ENCODE results near the gene WDR48. TPM values are rescaled to one million over a fixed set of nuclear protein-coding genes. Genes with fewer than 3 reads are reported as not detected.

The WDR48 gene
- total RNA-seq, 1 donor from 2014 or later: 38.5 TPM

DNA sequence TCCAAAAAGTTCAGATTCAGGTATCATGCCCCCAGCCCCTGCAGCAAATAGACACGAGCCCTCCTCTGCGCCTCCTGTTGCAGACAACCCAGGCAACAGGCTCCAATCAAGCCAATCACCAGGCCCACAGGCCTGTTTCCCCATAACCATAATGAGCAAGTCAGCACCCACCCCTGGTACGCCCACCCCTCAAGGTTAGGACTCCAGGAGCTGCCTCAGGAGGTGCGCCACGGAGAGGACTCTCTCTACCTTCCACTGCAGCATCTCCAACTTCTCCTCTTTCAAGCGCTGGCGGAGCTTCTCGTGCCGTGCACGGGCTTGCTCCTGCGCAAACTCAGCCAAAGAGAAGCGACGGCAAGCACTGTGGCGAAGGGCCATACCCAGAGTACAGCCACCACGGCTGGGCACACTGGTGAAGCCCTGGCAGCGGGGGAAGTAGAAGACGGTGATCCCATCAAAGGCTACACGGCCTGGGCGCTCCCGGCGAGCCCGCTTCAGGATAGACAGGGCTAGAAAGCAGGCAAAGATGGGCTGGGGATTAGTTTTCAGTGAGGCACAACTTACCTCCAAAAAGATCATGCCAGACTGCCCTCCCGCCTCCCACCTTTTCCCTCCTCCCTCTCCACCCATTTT, 93.0 kb downstream of the WDR48 start:
- Histone ChIP-seq H3K9me3 (ENCODE audit: insufficient read depth, low read depth, low read length) (no peaks in the 10 kb centered on the region), H3K79me2 (ENCODE audit: insufficient read depth, low read length) (peaks cover 100% of the 10 kb centered on the region), H3K27ac (ENCODE audit: low read depth, low read length) (no peak overlapping the region), H3K4me2 (ENCODE audit: low read length) (no peak overlapping the region), H2AFZ (ENCODE audit: low read depth, low read length) (no peak overlapping the region), H3K27me3 (ENCODE audit: insufficient read depth, low read length) (no peaks in the 10 kb centered on the region), H3K4me1 (ENCODE audit: insufficient read depth, low read length) (peaks cover 54% of the 10 kb centered on the region), H3K36me3 (ENCODE audit: insufficient read depth, low read length) (peaks cover 60% of the 10 kb centered on the region), H3K9ac (ENCODE audit: low read length) (no peak overlapping the region), H3K4me3 (ENCODE audit: insufficient read depth, low read depth, low read length) (no peak overlapping the region), H4K20me1 (ENCODE audit: insufficient read depth, low read length) (peaks cover 99% of the 10 kb centered on the region)
- H3K4me1 Mint-ChIP-seq (ENCODE audit: low read depth, unreplicated experiment): peaks cover 79% of the 10 kb centered on the region
- TF ChIP-seq EZH2 (IDR thresholded peaks at IDR 0.05; ENCODE audit: insufficient read depth, low read length): no peak
- TF ChIP-seq, protein P1, sequence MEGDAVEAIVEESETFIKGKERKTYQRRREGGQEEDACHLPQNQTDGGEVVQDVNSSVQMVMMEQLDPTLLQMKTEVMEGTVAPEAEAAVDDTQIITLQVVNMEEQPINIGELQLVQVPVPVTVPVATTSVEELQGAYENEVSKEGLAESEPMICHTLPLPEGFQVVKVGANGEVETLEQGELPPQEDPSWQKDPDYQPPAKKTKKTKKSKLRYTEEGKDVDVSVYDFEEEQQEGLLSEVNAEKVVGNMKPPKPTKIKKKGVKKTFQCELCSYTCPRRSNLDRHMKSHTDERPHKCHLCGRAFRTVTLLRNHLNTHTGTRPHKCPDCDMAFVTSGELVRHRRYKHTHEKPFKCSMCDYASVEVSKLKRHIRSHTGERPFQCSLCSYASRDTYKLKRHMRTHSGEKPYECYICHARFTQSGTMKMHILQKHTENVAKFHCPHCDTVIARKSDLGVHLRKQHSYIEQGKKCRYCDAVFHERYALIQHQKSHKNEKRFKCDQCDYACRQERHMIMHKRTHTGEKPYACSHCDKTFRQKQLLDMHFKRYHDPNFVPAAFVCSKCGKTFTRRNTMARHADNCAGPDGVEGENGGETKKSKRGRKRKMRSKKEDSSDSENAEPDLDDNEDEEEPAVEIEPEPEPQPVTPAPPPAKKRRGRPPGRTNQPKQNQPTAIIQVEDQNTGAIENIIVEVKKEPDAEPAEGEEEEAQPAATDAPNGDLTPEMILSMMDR (IDR thresholded peaks at IDR 0.05; ENCODE audit: insufficient read depth, low read depth, low read length): no peak
- peak overlapping the region; percentile 22 for H3K4me3 Mint-ChIP-seq (ENCODE audit: unreplicated experiment)
- no peaks in the 10 kb centered on the region for H3K27me3 Mint-ChIP-seq (ENCODE audit: low read depth, unreplicated experiment)
- H3K9me3 Mint-ChIP-seq (ENCODE audit: unreplicated experiment): no peaks in the 10 kb centered on the region
- H3K36me3 Mint-ChIP-seq (ENCODE audit: low read depth, unreplicated experiment): peaks cover 33% of the 10 kb centered on the region
- H3K27ac Mint-ChIP-seq (ENCODE audit: unreplicated experiment): peak overlapping the region; percentile 93
- DNase-seq (ENCODE audit: low read depth) (no peak), FAIRE-seq (no peak)

DNA sequence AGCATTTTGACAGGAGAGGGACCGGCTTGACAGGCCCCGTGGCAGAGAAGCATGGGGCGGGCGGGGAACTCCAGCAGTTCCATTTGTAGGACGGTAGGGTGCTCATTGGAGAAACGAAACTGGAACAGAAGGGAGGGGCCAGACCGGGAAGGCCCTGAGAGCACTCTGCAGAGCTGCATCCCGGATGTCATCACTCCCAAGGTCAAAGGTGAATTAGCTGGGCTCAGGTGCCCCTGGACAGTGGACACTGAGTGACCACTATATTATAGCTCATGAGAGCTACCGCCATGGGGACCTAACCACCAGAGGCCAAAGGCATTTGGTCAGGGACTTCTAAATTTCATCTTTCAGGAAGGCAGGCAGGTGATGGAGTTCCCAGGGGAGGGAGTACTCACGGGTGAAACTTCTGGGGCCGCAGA, 94.3 kb downstream of the WDR48 start:
- Histone ChIP-seq H2AFZ (ENCODE audit: low read depth, low read length) (no peak overlapping the region), H3K36me3 (ENCODE audit: insufficient read depth, low read length) (peaks cover 47% of the 10 kb centered on the region), H3K9me3 (ENCODE audit: insufficient read depth, low read depth, low read length) (no peaks in the 10 kb centered on the region), H3K4me3 (ENCODE audit: insufficient read depth, low read depth, low read length) (peak overlapping the region; percentile 22), H3K27ac (ENCODE audit: low read depth, low read length) (peak overlapping the region; percentile 100), H4K20me1 (ENCODE audit: insufficient read depth, low read length) (peaks cover 98% of the 10 kb centered on the region), H3K9ac (ENCODE audit: low read length) (peak overlapping the region; percentile 99), H3K79me2 (ENCODE audit: insufficient read depth, low read length) (peaks cover 100% of the 10 kb centered on the region), H3K4me1 (ENCODE audit: insufficient read depth, low read length) (peaks cover 59% of the 10 kb centered on the region), H3K27me3 (ENCODE audit: insufficient read depth, low read length) (no peaks in the 10 kb centered on the region), H3K4me2 (ENCODE audit: low read length) (peak overlapping the region; percentile 98)
- H3K4me1 Mint-ChIP-seq (ENCODE audit: low read depth, unreplicated experiment): peaks cover 77% of the 10 kb centered on the region
- TF ChIP-seq, protein P1 (IDR thresholded peaks at IDR 0.05; ENCODE audit: insufficient read depth, low read depth, low read length): no peak
- DNase-seq (ENCODE audit: low read depth) (no peak), FAIRE-seq (no peak)
- H3K4me3 Mint-ChIP-seq (ENCODE audit: unreplicated experiment): peak overlapping the region; percentile 94
- H3K27ac Mint-ChIP-seq (ENCODE audit: unreplicated experiment): peak overlapping the region; percentile 98
- no peaks in the 10 kb centered on the region for H3K9me3 Mint-ChIP-seq (ENCODE audit: unreplicated experiment)
- H3K36me3 Mint-ChIP-seq (ENCODE audit: low read depth, unreplicated experiment): peaks cover 22% of the 10 kb centered on the region
- H3K27me3 Mint-ChIP-seq (ENCODE audit: low read depth, unreplicated experiment): no peaks in the 10 kb centered on the region

Small RNA genes lying within 50 kb of the gene (microRNA-seq; reads per million reads assigned to microRNA genes)
- gene MIR6822: 1.6 reads per million

Other genes starting within 250 kb of the WDR48 start
- gene SCN10A, start 235.8 kb upstream of the WDR48 start, total RNA-seq: not detected in 2 replicates
- 0.07 and 0.20 TPM in 2 replicates for gene SCN11A, start 72 bp upstream of the WDR48 start, total RNA-seq
- 39.5 and 45.6 TPM in 2 replicates for gene GORASP1, start 55.6 kb downstream of the WDR48 start, total RNA-seq
- gene TTC21A, start 55.7 kb downstream of the WDR48 start, total RNA-seq: 3.9 and 4.1 TPM in 2 replicates
- 42.3 and 47.0 TPM in 2 replicates for gene CSRNP1, start 101.6 kb downstream of the WDR48 start, total RNA-seq
- gene XIRP1, start 140.6 kb downstream of the WDR48 start, total RNA-seq: 1.1 and 1.5 TPM in 2 replicates
- gene CX3CR1, start 228.0 kb downstream of the WDR48 start, total RNA-seq: 0.17 and 0.32 TPM in 2 replicates

Measured in astrocyte (in vitro differentiated cells and primary cell).